GM12878 (cell line): Measurements from ENCODE around the gene ABL2.

ENCODE experiments used
- ATF3 ChIP-seq: IDR thresholded peaks from 2 replicates; pipeline ENCODE4 v1.6.1; 2011; ENCODE audit warnings: low read depth, mild to moderate bottlenecking, low read length, moderate library complexity, borderline replicate concordance; ENCODE audit errors: extremely low read depth
- CEBPB ChIP-seq, 2 experiments: fragments of 150-350 bp in 1 of 2; IDR thresholded peaks; 2 replicates each; pipeline ENCODE4 v1.6.1; 2012 to 2014; ENCODE audit warnings: low read depth in 2 of 2, low read length in 2 of 2, borderline replicate concordance in 1 of 2, inconsistent platforms in 1 of 2
- CTCF ChIP-seq, 3 experiments: IDR thresholded peaks in 2 of 3; conservative IDR thresholded peaks in 1 of 3; 2 replicates each; pipeline ENCODE4 v1.5.1; 2011; ENCODE audit warnings: low read depth in 3 of 3, low read length in 3 of 3, mild to moderate bottlenecking in 3 of 3, control low read depth in 2 of 3, moderate library complexity in 2 of 3, inconsistent platforms in 1 of 3, mixed read lengths in 1 of 3; ENCODE audit not compliant: control insufficient read depth in 2 of 3, insufficient read depth in 1 of 3; ENCODE audit errors: extremely low read depth in 1 of 3
- KDM1A ChIP-seq: fragments of 200-600 bp; sonication (generic); IDR thresholded peaks from 2 replicates; pipeline ENCODE4 v1.6.1; 2016; ENCODE audit warnings: borderline replicate concordance
- PAX5 ChIP-seq: IDR thresholded peaks from 2 replicates; pipeline ENCODE4 v1.6.1; 2011; ENCODE audit warnings: low read depth, low read length, borderline replicate concordance
- POLR2A ChIP-seq: IDR thresholded peaks from 2 replicates; pipeline ENCODE4 v1.6.1; 2011; ENCODE audit warnings: low read depth, mild to moderate bottlenecking, low read length
- POLR2AphosphoS2 ChIP-seq: IDR thresholded peaks from 2 replicates; pipeline ENCODE4 v1.6.1; 2011; ENCODE audit warnings: low read depth, mild to moderate bottlenecking, low read length, improper control_type of control experiment, moderate library complexity
- RAD21 ChIP-seq: IDR thresholded peaks from 2 replicates; pipeline ENCODE4 v1.6.1; 2011; ENCODE audit warnings: mild to moderate bottlenecking, low read depth, low read length, moderate library complexity; ENCODE audit not compliant: insufficient read depth
- TF ChIP-seq, protein P1 (sequence below): IDR thresholded peaks from 2 replicates; pipeline ENCODE4 v1.6.1; 2011; ENCODE audit warnings: low read depth, low read length, improper control_type of control experiment, borderline replicate concordance

GRCh38 chr1:179278920-179279319, 49.4 kb upstream of the ABL2 start:
- TF ChIP-seq, protein P1, sequence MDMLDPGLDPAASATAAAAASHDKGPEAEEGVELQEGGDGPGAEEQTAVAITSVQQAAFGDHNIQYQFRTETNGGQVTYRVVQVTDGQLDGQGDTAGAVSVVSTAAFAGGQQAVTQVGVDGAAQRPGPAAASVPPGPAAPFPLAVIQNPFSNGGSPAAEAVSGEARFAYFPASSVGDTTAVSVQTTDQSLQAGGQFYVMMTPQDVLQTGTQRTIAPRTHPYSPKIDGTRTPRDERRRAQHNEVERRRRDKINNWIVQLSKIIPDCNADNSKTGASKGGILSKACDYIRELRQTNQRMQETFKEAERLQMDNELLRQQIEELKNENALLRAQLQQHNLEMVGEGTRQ: no peak
- TF ChIP-seq PAX5: no peak
- no peak for TF ChIP-seq RAD21
- TF ChIP-seq KDM1A: no peak
- no peak for TF ChIP-seq CEBPB (IDR thresholded peaks at IDR 0.05; ENCODE audit: borderline replicate concordance in 1 of 2, low read depth in 2 of 2, low read length in 2 of 2)
- TF ChIP-seq CTCF (IDR thresholded peaks at IDR 0.05 in 2 of 3, conservative IDR thresholded peaks at IDR 0.05 in 1 of 3; ENCODE audit: control insufficient read depth in 2 of 3, extremely low read depth in 1 of 3, insufficient read depth in 1 of 3, low read depth in 3 of 3, low read length in 3 of 3): no peak
- no peak for TF ChIP-seq POLR2AphosphoS2
- no peak for TF ChIP-seq POLR2A
- no peak for TF ChIP-seq ATF3
